Right atrium auricular region (tissue), 2 donors: Measurements from ENCODE around the gene GABRB1. TPM values are rescaled to one million over a fixed set of nuclear protein-coding genes. Genes with fewer than 3 reads are reported as not detected.

Experiments
- DNase-seq: peaks from one replicate; pipeline ENCODE4 v3.0.0-alpha.2; 2019; ENCODE audit warnings: low spot score
- H3K27ac ChIP-seq, 2 donors: fragments of 200-600 bp; sonication (generic); 1 replicate in 1 of 2; 2 replicates in 1 of 2; pipeline ENCODE4 v1.5.1; 2016 to 2019
- H3K27me3 ChIP-seq, 2 donors: fragments of 200-600 bp; sonication (generic); one replicate each; pipeline versions ENCODE4 v1.5.1 to v1.6.0; 2017 to 2019
- H3K36me3 ChIP-seq: fragments of 200-600 bp; sonication (generic); one replicate; pipeline ENCODE4 v1.5.1; 2016
- H3K4me1 ChIP-seq, 2 donors: fragments of 200-600 bp; sonication (generic); one replicate each; pipeline versions ENCODE4 v1.5.1 to v1.6.0; 2017 to 2019
- H3K4me3 ChIP-seq, 2 donors: fragments of 200-600 bp; sonication (generic); 1 replicate in 1 of 2; 2 replicates in 1 of 2; pipeline ENCODE4 v1.5.1; 2017 to 2019; ENCODE audit warnings: mild to moderate bottlenecking in 1 of 2, moderate library complexity in 1 of 2
- H3K9me3 ChIP-seq, 2 donors: fragments of 200-600 bp; sonication (generic); one replicate each; pipeline ENCODE4 v1.5.1; 2019
- total RNA-seq, 2 donors: library from RNA; depleted of rRNA; stranded (reverse); fragments of >200 nt; gene quantifications; one replicate each; pipeline ENCODE4 v1.1.0, GENCODE V29; 2016
- TF ChIP-seq, protein P1 (sequence below), 2 donors: fragments of 200-600 bp; sonication (generic); IDR thresholded peaks; one replicate each; pipeline ENCODE4 v1.5.1; 2019; ENCODE audit warnings: antibody characterized with exemption in 2 of 2

Gene GABRB1
- total RNA-seq, 2 donors from 2014 or later = 1.1 to 2.6 TPM

- H3K4me3 ChIP-seq = no peak overlapping the region
- no peak for DNase-seq
- no peaks in the 10 kb centered on the region for H3K27me3 ChIP-seq
- H3K9me3 ChIP-seq = no peaks in the 10 kb centered on the region
- H3K4me1 ChIP-seq = no peaks in the 10 kb centered on the region
- TF ChIP-seq, protein P1, sequence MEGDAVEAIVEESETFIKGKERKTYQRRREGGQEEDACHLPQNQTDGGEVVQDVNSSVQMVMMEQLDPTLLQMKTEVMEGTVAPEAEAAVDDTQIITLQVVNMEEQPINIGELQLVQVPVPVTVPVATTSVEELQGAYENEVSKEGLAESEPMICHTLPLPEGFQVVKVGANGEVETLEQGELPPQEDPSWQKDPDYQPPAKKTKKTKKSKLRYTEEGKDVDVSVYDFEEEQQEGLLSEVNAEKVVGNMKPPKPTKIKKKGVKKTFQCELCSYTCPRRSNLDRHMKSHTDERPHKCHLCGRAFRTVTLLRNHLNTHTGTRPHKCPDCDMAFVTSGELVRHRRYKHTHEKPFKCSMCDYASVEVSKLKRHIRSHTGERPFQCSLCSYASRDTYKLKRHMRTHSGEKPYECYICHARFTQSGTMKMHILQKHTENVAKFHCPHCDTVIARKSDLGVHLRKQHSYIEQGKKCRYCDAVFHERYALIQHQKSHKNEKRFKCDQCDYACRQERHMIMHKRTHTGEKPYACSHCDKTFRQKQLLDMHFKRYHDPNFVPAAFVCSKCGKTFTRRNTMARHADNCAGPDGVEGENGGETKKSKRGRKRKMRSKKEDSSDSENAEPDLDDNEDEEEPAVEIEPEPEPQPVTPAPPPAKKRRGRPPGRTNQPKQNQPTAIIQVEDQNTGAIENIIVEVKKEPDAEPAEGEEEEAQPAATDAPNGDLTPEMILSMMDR (IDR thresholded peaks at IDR 0.05) = no peak
- H3K27ac ChIP-seq = no peak overlapping the region
- H3K36me3 ChIP-seq = no peaks in the 10 kb centered on the region
Measured at GRCh38 chr4:47210828-47211227, 179.5 kb downstream of the GABRB1 start.

- no peaks in the 10 kb centered on the region for H3K27me3 ChIP-seq
- no peaks in the 10 kb centered on the region for H3K9me3 ChIP-seq
- H3K4me3 ChIP-seq = no peak overlapping the region
- H3K4me1 ChIP-seq = no peaks in the 10 kb centered on the region
- no peak for DNase-seq
- TF ChIP-seq, protein P1 (IDR thresholded peaks at IDR 0.05) = no peak
- no peak overlapping the region for H3K27ac ChIP-seq
- no peaks in the 10 kb centered on the region for H3K36me3 ChIP-seq
Measured at GRCh38 chr4:47213106-47213505, 181.7 kb downstream of the GABRB1 start.

- Histone ChIP-seq H3K9me3 (no peaks in the 10 kb centered on the region), H3K4me1 (no peaks in the 10 kb centered on the region), H3K4me3 (no peak overlapping the region), H3K27ac (no peak overlapping the region), H3K27me3 (no peaks in the 10 kb centered on the region), H3K36me3 (no peaks in the 10 kb centered on the region)
- TF ChIP-seq, protein P1 (IDR thresholded peaks at IDR 0.05) = no peak
- no peak for DNase-seq
Measured at GRCh38 chr4:47213539-47213938, 182.2 kb downstream of the GABRB1 start.

- Histone ChIP-seq H3K36me3 (no peaks in the 10 kb centered on the region), H3K27me3 (no peaks in the 10 kb centered on the region), H3K27ac (no peak overlapping the region), H3K4me1 (no peaks in the 10 kb centered on the region), H3K9me3 (no peaks in the 10 kb centered on the region), H3K4me3 (no peak overlapping the region)
- TF ChIP-seq, protein P1 (IDR thresholded peaks at IDR 0.05) = no peak
- DNase-seq = no peak
Measured at GRCh38 chr4:47213971-47214370, 182.6 kb downstream of the GABRB1 start.

DNA sequence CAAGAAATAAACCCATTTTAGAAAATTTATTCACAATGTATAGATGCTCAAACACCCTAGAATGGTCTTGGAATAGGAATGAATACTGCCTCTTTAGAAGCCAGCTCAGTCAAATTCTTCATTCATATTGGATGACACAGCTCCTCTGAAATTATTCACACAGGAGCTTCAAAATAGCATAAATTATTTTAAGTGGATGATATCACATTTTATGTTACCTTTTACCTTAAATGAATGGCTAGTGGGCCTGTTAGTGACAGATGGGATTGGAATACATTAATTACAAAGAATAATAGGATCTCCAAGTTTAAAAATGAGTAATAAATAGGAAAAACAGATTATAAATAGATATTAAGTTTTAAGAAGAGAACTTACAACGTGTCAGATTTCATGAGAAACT, 184.4 kb downstream of the GABRB1 start:
- TF ChIP-seq, protein P1 (IDR thresholded peaks at IDR 0.05) = no peak
- H3K27me3 ChIP-seq = no peaks in the 10 kb centered on the region
- H3K4me1 ChIP-seq = no peaks in the 10 kb centered on the region
- no peaks in the 10 kb centered on the region for H3K9me3 ChIP-seq
- H3K27ac ChIP-seq = no peak overlapping the region
- no peak overlapping the region for H3K4me3 ChIP-seq
- no peak for DNase-seq
- no peaks in the 10 kb centered on the region for H3K36me3 ChIP-seq

DNA sequence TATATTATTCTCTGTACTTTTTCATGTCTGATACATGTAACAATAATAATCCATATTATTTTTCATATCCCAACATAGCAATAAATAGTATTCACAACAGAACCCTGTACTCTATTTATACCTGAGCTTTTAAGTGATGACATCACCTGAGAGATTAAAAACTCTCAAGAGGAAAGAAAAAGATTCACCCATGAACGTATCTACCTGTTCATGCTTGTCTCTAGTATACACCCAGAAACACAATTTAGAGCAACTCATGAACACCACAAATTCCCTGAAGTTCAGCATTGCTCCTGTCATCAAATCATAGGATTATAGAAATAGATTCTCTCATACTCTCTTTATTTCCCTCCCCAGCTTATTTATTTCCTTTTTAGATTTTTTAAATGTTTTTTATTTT, 185.9 kb downstream of the GABRB1 start:
- H3K27me3 ChIP-seq = no peaks in the 10 kb centered on the region
- H3K27ac ChIP-seq = no peak overlapping the region
- TF ChIP-seq, protein P1 (IDR thresholded peaks at IDR 0.05) = no peak
- H3K36me3 ChIP-seq = no peaks in the 10 kb centered on the region
- H3K9me3 ChIP-seq = no peaks in the 10 kb centered on the region
- DNase-seq = no peak
- H3K4me1 ChIP-seq = no peaks in the 10 kb centered on the region
- H3K4me3 ChIP-seq = no peak overlapping the region
